Right ventricle myocardium inferior (tissue), 1 donor: Measurements from ENCODE around the gene RIGI. TPM values are rescaled to one million over a fixed set of nuclear protein-coding genes. Genes with fewer than 3 reads are reported as not detected.
A peak's percentile ranks its signal among the peaks of the same experiment; 100 is the strongest.

Experiments used
- ATAC-seq: fragments of 200-7000 bp; cut with Tn5 transposase; one replicate; pipeline ENCODE4 v1.9.1; 2020; ENCODE audit warnings: mild to moderate bottlenecking, moderate library complexity
- DNase-seq: peaks from one replicate; pipeline ENCODE4 v3.0.0; 2021; ENCODE audit errors: missing footprints
- intact Hi-C: fragments of 100-400 bp; cut with DNase I; formaldehyde crosslinking; loops from one replicate; pipeline ENCODE4 v1.11.0; 2022
- long read RNA-seq: library from polyadenylated mRNA; unstranded; transcript quantifications from one replicate; pipeline ENCODE4 v2.0.0, GENCODE V29; 2021
- total RNA-seq: library from RNA; stranded (reverse); fragmentation: NEBNext Ultra II Directional; extraction: Animal tissue kit (Norgen Biotek cat#: 25700); gene quantifications from one replicate; pipeline ENCODE4 v1.2.1, GENCODE V29; 2021
- donor health status: DM: no; HTN: yes; CAD: no; lungs with severe emphysema.

Gene RIGI
- 4.7 TPM for total RNA-seq
- long read RNA-seq, full-length matches to known transcripts: 2 of 3 reads
- long read RNA-seq, partial matches to known transcripts: 0 of 3 reads
- long read RNA-seq, other reads (novel, unspliced or antisense): 1 of 3 reads

- intact Hi-C loops: loop anchor here (2.0 to 10.0 kb wide), 4 partner anchors 21 to 141 kb away; partner anchors contain the start of genes ACO1 and NDUFB6
- DNase-seq (peak; percentile 97), ATAC-seq (peak; percentile 96)
These were observed at the start of gene RIGI for GRCh38 chr9:32526041-32526706. TSS of gene RIGI (minus strand) at chr9:32526196. CDS start at chr9:32526166, 30 bp downstream.

- intact Hi-C loops: no loop called here
- DNase-seq: no peak
- ATAC-seq: no peak
These were observed 48.9 kb upstream of the RIGI start for GRCh38 chr9:32574858-32575257.

GRCh38 chr9:32573821-32574220 lies 47.8 kb upstream of the RIGI start:
- DNase-seq (no peak), ATAC-seq (no peak)
- intact Hi-C loops: loop anchor here (1.0 to 2.0 kb wide), 2 partner anchors 47 to 190 kb away; partner anchors contain the start of genes ACO1 and RIGI

- intact Hi-C loops: loop anchor here (1.0 to 2.0 kb wide), 3 partner anchors 22 to 189 kb away; partner anchors contain the start of genes ACO1 and RIGI
These were observed 47.0 kb upstream of the RIGI start, which contains the start of gene NDUFB6 for GRCh38 chr9:32572900-32573523. TSS of gene NDUFB6 (minus strand) at chr9:32573159. CDS start at chr9:32573060, 99 bp downstream.

GRCh38 chr9:32571969-32572899 lies 46.2 kb upstream of the RIGI start:
- ATAC-seq (peak; percentile 91), DNase-seq (peak; percentile 67)
- intact Hi-C loops: loop anchor here (1.0 to 2.0 kb wide), 2 partner anchors 21 to 45 kb away; partner anchors contain the start of gene RIGI

More at GRCh38 chr9:32572900-32573523, 47.0 kb upstream of the RIGI start, which contains the start of gene NDUFB6:
- ATAC-seq (peak; percentile 97), DNase-seq (peak; percentile 98)

GRCh38 chr9:32570262-32570661 lies 44.3 kb upstream of the RIGI start:
- intact Hi-C loops: no loop called here
- no peak for ATAC-seq
- DNase-seq: no peak

- ATAC-seq: no peak
- intact Hi-C loops: no loop called here
- peak; percentile 42 for DNase-seq
These were observed 40.8 kb upstream of the RIGI start for GRCh38 chr9:32566770-32567169.

GRCh38 chr9:32565967-32566366 lies 40.0 kb upstream of the RIGI start:
- ATAC-seq: no peak
- intact Hi-C loops: no loop called here
- DNase-seq: no peak

GRCh38 chr9:32558408-32558934 lies 32.5 kb upstream of the RIGI start:
- ATAC-seq: no peak
- intact Hi-C loops: no loop called here

GRCh38 chr9:32554591-32554990 lies 28.6 kb upstream of the RIGI start:
- DNase-seq (no peak), ATAC-seq (no peak)
- intact Hi-C loops: loop anchor here (5.0 kb wide), 1 partner anchor 918 kb away; the partner anchor contains the start of gene NOL6

More at GRCh38 chr9:32558408-32558934, 32.5 kb upstream of the RIGI start:
- DNase-seq: no peak

GRCh38 chr9:32554107-32554506 lies 28.1 kb upstream of the RIGI start:
- ATAC-seq (no peak), DNase-seq (no peak)
- intact Hi-C loops: loop anchor here (5.0 kb wide), 1 partner anchor 918 kb away; the partner anchor contains the start of gene NOL6

- peak; percentile 97 for DNase-seq
- intact Hi-C loops: loop anchor here (5.0 kb wide), 1 partner anchor 920 kb away; the partner anchor contains the start of gene NOL6
These were observed 26.3 kb upstream of the RIGI start, which contains the start of the genes SMIM27 and TOPORS for GRCh38 chr9:32552172-32552872. TSS of gene SMIM27 (plus strand) at chr9:32552327. CDS start at chr9:32552435, 108 bp downstream. TSS of gene TOPORS (minus strand) at chr9:32552586. CDS start at chr9:32552436, 150 bp downstream.

GRCh38 chr9:32551276-32552051 lies 25.5 kb upstream of the RIGI start:
- intact Hi-C loops: loop anchor here (1.0 to 5.0 kb wide), 2 partner anchors 21 to 921 kb away; partner anchors contain the start of gene NOL6
- ATAC-seq (peak; percentile 12), DNase-seq (peak; percentile 66)

More at GRCh38 chr9:32552172-32552872, 26.3 kb upstream of the RIGI start, which contains the start of the genes SMIM27 and TOPORS:
- ATAC-seq: peak; percentile 96

GRCh38 chr9:32550562-32551275 lies 24.7 kb upstream of the RIGI start:
- DNase-seq: peak; percentile 96
- intact Hi-C loops: loop anchor here (1.0 to 5.0 kb wide), 2 partner anchors 22 to 922 kb away; partner anchors contain the start of gene NOL6
- ATAC-seq: peak; percentile 87

- DNase-seq (no peak), ATAC-seq (no peak)
- intact Hi-C loops: loop anchor here (5.0 kb wide), 1 partner anchor 922 kb away; the partner anchor contains the start of gene NOL6
These were observed 24.2 kb upstream of the RIGI start for GRCh38 chr9:32550150-32550561.
